Ascending aorta (tissue), 2 donors: ENCODE measurements around the gene CDC26. TPM values are rescaled to one million over a fixed set of nuclear protein-coding genes. Genes with fewer than 3 reads are reported as not detected.

Experiments used
- DNase-seq, 2 donors: peaks; one replicate each; pipeline ENCODE4 v3.0.0-alpha.2; 2019; ENCODE audit warnings: low spot score in 2 of 2
- H3K27ac ChIP-seq, 2 donors: fragments of 200-600 bp; sonication (generic); one replicate each; pipeline ENCODE4 v1.5.1; 2016 to 2017; ENCODE audit warnings: mild to moderate bottlenecking in 1 of 2
- H3K27me3 ChIP-seq: fragments of 200-600 bp; sonication (generic); one replicate; pipeline ENCODE4 v1.5.1; 2017
- H3K36me3 ChIP-seq, 2 donors: fragments of 200-600 bp; sonication (generic); one replicate each; pipeline ENCODE4 v1.5.1; 2016
- H3K4me1 ChIP-seq, 2 donors: fragments of 200-600 bp; sonication (generic); one replicate each; pipeline ENCODE4 v1.5.1; 2016 to 2017; ENCODE audit warnings: mild to moderate bottlenecking in 1 of 2
- H3K4me3 ChIP-seq, 2 donors: fragments of 200-600 bp; sonication (generic); one replicate each; pipeline ENCODE4 v1.5.1; 2016 to 2017; ENCODE audit warnings: mild to moderate bottlenecking in 1 of 2
- H3K9me3 ChIP-seq, 2 donors: fragments of 200-600 bp; sonication (generic); one replicate each; pipeline ENCODE4 v1.5.1; 2016
- CTCF ChIP-seq, 3 experiments: fragments of 200-600 bp in 2 of 3; fragments of 450-650 bp in 1 of 3; sonication (generic) in 2 of 3; IDR thresholded peaks; one replicate each; pipeline ENCODE4 v1.5.1; 2016 to 2019; ENCODE audit warnings: antibody characterized with exemption in 3 of 3, mild to moderate bottlenecking in 1 of 3, moderate library complexity in 1 of 3
- intact Hi-C: fragments of 100-400 bp; cut with DNase I; formaldehyde crosslinking; loops from one replicate; pipeline ENCODE4 v1.15.1; 2023
- total RNA-seq: library from RNA; depleted of rRNA; stranded (reverse); fragments of >200 nt; gene quantifications from one replicate; pipeline ENCODE4 v1.1.0, GENCODE V29; 2016

The CDC26 gene
- total RNA-seq, 1 donor from 2014 or later = 1.2 TPM

GRCh38 chr9:113220467-113221002 lies 54.8 kb downstream of the CDC26 start:
- DNase-seq = no peak
- no peak for TF ChIP-seq CTCF (IDR thresholded peaks at IDR 0.05)
- peaks cover 10 to 19% of the 10 kb centered on the region in 2 donors for H3K4me1 ChIP-seq
- intact Hi-C loops = loop anchor here (1.0 to 5.0 kb wide), 4 partner anchors 55 to 503 kb away; partner anchors contain the start of genes ALAD, CDC26, INIP and PRPF4
- no peaks in the 10 kb centered on the region for H3K27me3 ChIP-seq
- peak overlapping the region; percentile 92 to 99 for H3K4me3 ChIP-seq
- H3K36me3 ChIP-seq = no peaks in the 10 kb centered on the region
- no peaks in the 10 kb centered on the region for H3K9me3 ChIP-seq
- peak overlapping the region; percentile 79 to 85 for H3K27ac ChIP-seq

GRCh38 chr9:113219969-113220368 lies 55.4 kb downstream of the CDC26 start:
- peaks cover 10 to 19% of the 10 kb centered on the region in 2 donors for H3K4me1 ChIP-seq
- peak overlapping the region in 1 of 2 donors; percentile 85 for H3K27ac ChIP-seq
- no peaks in the 10 kb centered on the region for H3K36me3 ChIP-seq
- no peak for TF ChIP-seq CTCF (IDR thresholded peaks at IDR 0.05)
- no peaks in the 10 kb centered on the region for H3K27me3 ChIP-seq
- intact Hi-C loops = loop anchor here (2.0 to 5.0 kb wide), 3 partner anchors 69 to 503 kb away; partner anchors contain the start of genes ALAD, INIP and SLC31A2
- H3K9me3 ChIP-seq = no peaks in the 10 kb centered on the region
- H3K4me3 ChIP-seq = peak overlapping the region; percentile 92 to 99
- DNase-seq = no peak

- TF ChIP-seq CTCF (IDR thresholded peaks at IDR 0.05) = no peak
- H3K27ac ChIP-seq = peak overlapping the region; percentile 21 to 34
- DNase-seq = no peak
- intact Hi-C loops = no loop called here
- no peaks in the 10 kb centered on the region for H3K36me3 ChIP-seq
- peak overlapping the region; percentile 92 to 99 for H3K4me3 ChIP-seq
- H3K27me3 ChIP-seq = no peaks in the 10 kb centered on the region
- H3K9me3 ChIP-seq = no peaks in the 10 kb centered on the region
- H3K4me1 ChIP-seq = peaks cover 10 to 19% of the 10 kb centered on the region in 2 donors
These were observed 56.0 kb downstream of the CDC26 start for GRCh38 chr9:113219186-113219936.

Other genes starting within 250 kb of the CDC26 start
- 3.3 TPM for gene ZFP37, start 218.8 kb downstream of the CDC26 start, total RNA-seq
- gene SLC31A2, start 124.6 kb downstream of the CDC26 start, total RNA-seq = 7.2 TPM
- 24.4 TPM for gene FKBP15, start 54.3 kb downstream of the CDC26 start, total RNA-seq
- 3.7 TPM for gene SLC31A1, start 54.0 kb downstream of the CDC26 start, total RNA-seq
- 5.4 TPM for gene PRPF4, start 86 bp upstream of the CDC26 start, total RNA-seq
- not detected for gene RNF183, start 27.8 kb upstream of the CDC26 start, total RNA-seq
- 0.21 TPM for gene WDR31, start 64.7 kb upstream of the CDC26 start, total RNA-seq
- gene BSPRY, start 74.0 kb upstream of the CDC26 start, total RNA-seq = not detected
- 16.5 TPM for gene HDHD3, start 101.4 kb upstream of the CDC26 start, total RNA-seq
- gene ALAD, start 125.7 kb upstream of the CDC26 start, total RNA-seq = 71.4 TPM
- gene POLE3, start 135.1 kb upstream of the CDC26 start, total RNA-seq = 17.5 TPM
- not detected for gene C9orf43, start 135.2 kb upstream of the CDC26 start, total RNA-seq
- gene RGS3, start 188.2 kb upstream of the CDC26 start, total RNA-seq = 125 TPM